ENCODE measurements around the gene MED25.

DNA sequence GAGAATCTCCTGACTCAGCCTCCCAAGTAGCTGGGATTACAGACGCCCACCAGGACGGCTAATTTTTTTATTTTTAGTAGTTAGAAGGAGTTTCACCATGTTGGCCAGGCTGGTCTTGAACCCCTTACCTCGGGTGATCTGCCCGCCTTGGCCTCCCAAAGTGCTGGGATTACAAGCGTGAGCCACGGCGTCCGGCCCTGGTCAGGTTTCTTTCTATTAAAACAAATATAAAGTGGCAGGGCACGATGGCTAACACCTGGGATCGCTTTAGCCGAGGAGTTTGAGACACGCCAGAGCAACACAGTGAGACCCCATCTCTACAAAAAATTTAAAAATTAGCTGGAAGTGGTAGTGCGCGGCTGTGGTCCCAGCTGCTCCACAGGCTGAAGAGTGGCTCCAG lies 1.5 kb upstream of the MED25 start:
- TF ChIP-seq, protein P1, sequence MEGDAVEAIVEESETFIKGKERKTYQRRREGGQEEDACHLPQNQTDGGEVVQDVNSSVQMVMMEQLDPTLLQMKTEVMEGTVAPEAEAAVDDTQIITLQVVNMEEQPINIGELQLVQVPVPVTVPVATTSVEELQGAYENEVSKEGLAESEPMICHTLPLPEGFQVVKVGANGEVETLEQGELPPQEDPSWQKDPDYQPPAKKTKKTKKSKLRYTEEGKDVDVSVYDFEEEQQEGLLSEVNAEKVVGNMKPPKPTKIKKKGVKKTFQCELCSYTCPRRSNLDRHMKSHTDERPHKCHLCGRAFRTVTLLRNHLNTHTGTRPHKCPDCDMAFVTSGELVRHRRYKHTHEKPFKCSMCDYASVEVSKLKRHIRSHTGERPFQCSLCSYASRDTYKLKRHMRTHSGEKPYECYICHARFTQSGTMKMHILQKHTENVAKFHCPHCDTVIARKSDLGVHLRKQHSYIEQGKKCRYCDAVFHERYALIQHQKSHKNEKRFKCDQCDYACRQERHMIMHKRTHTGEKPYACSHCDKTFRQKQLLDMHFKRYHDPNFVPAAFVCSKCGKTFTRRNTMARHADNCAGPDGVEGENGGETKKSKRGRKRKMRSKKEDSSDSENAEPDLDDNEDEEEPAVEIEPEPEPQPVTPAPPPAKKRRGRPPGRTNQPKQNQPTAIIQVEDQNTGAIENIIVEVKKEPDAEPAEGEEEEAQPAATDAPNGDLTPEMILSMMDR (IDR thresholded peaks at IDR 0.05): no peak
- TF ChIP-seq POLR2A (IDR thresholded peaks at IDR 0.05) (no peak), EP300 (IDR thresholded peaks at IDR 0.05) (no peak)
